ENCODE measurements around the gene AVPR2. TPM values are rescaled to one million over a fixed set of nuclear protein-coding genes. Genes with fewer than 3 reads are reported as not detected.

Gene AVPR2
- total RNA-seq, 1 experiment from 2014 or later: not detected

DNA sequence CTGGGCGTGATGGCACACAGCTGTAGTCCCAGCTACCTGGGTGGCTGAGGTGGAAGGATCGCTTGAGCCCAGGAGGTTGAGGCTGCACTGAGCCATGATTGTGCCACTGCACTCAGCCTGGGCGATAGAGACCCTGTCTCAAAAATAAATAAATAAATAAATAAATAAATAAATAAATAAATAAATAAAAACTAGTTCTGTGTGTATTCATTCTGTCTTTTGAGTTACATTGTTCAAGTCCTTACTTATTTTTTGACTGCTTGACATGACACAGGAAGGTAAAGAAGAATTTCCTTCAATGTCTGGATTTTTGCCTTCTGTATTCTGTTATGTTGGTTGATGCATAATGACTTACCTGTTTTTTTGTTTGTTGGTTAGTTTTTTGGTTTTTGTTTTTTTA, 32.6 kb downstream of the AVPR2 start:
- Histone ChIP-seq H3K27ac (ENCODE audit: low read depth, low read length) (no peak overlapping the region), H3K9me2 (ENCODE audit: insufficient read depth) (no peaks in the 10 kb centered on the region), H4K20me1 (ENCODE audit: insufficient read depth) (no peaks in the 10 kb centered on the region), H3K36me3 (ENCODE audit: control insufficient read depth in 1 of 2, insufficient read depth in 2 of 2, low read length in 2 of 2) (no peaks in the 10 kb centered on the region), H3K9me3 (ENCODE audit: control insufficient read depth in 1 of 2, insufficient read depth in 1 of 2, low read depth in 1 of 2, low read length in 2 of 2) (no peaks in the 10 kb centered on the region), H3K4me3 (replicated peaks in 1 of 2; ENCODE audit: low read depth in 1 of 2, low read length in 2 of 2) (no peak overlapping the region), H3K27me3 (ENCODE audit: insufficient read depth, low read length) (no peaks in the 10 kb centered on the region), H2AFZ (ENCODE audit: low read depth, low read length, poor library complexity, severe bottlenecking) (no peak overlapping the region), H3K4me2 (ENCODE audit: low read length) (no peak overlapping the region), H3K4me1 (ENCODE audit: control insufficient read depth in 1 of 2, insufficient read depth in 2 of 2, low read length in 2 of 2) (peaks cover 3 to 12% of the 10 kb centered on the region in 2 experiments; a peak in 1 of 4 replicates), H3K9ac (ENCODE audit: low read length) (no peak overlapping the region), H3K79me2 (ENCODE audit: insufficient read depth, low read length) (peaks cover 24% of the 10 kb centered on the region)
- RAD21 ChIA-PET (ENCODE audit: low non-redundant PET in 1 of 2, low total read pairs in 2 of 2, uncharacterized antibody in 2 of 2, unreplicated experiment in 2 of 2): no interaction called here
- DNase-seq (ENCODE audit: low read depth, low spot score) (no peak), ATAC-seq (no peak)
- POLR2A ChIA-PET: no interaction called here
- TF ChIP-seq SIN3A (IDR thresholded peaks at IDR 0.05; ENCODE audit: low read depth): no peak
- no peak for TF ChIP-seq FOSL1 (IDR thresholded peaks at IDR 0.05; ENCODE audit: low read depth)
- TF ChIP-seq RAD21 (IDR thresholded peaks at IDR 0.05; ENCODE audit: low read depth): no peak
- no peak for TF ChIP-seq JUND (IDR thresholded peaks at IDR 0.05)
- TF ChIP-seq, protein P1, sequence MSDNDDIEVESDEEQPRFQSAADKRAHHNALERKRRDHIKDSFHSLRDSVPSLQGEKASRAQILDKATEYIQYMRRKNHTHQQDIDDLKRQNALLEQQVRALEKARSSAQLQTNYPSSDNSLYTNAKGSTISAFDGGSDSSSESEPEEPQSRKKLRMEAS (IDR thresholded peaks at IDR 0.05): no peak
- TF ChIP-seq TCF7L2 (IDR thresholded peaks at IDR 0.05; ENCODE audit: borderline replicate concordance, extremely low read depth, insufficient read depth, insufficient read length): no peak
- TF ChIP-seq ZFX (IDR thresholded peaks at IDR 0.05): no peak
- no peak for TF ChIP-seq CBX3 (IDR thresholded peaks at IDR 0.05; ENCODE audit: low read depth)
- no peak for TF ChIP-seq EGR1 (IDR thresholded peaks at IDR 0.05; ENCODE audit: low read depth)
- TF ChIP-seq SP1 (IDR thresholded peaks at IDR 0.05; ENCODE audit: low read depth): no peak
- TF ChIP-seq, protein P2, sequence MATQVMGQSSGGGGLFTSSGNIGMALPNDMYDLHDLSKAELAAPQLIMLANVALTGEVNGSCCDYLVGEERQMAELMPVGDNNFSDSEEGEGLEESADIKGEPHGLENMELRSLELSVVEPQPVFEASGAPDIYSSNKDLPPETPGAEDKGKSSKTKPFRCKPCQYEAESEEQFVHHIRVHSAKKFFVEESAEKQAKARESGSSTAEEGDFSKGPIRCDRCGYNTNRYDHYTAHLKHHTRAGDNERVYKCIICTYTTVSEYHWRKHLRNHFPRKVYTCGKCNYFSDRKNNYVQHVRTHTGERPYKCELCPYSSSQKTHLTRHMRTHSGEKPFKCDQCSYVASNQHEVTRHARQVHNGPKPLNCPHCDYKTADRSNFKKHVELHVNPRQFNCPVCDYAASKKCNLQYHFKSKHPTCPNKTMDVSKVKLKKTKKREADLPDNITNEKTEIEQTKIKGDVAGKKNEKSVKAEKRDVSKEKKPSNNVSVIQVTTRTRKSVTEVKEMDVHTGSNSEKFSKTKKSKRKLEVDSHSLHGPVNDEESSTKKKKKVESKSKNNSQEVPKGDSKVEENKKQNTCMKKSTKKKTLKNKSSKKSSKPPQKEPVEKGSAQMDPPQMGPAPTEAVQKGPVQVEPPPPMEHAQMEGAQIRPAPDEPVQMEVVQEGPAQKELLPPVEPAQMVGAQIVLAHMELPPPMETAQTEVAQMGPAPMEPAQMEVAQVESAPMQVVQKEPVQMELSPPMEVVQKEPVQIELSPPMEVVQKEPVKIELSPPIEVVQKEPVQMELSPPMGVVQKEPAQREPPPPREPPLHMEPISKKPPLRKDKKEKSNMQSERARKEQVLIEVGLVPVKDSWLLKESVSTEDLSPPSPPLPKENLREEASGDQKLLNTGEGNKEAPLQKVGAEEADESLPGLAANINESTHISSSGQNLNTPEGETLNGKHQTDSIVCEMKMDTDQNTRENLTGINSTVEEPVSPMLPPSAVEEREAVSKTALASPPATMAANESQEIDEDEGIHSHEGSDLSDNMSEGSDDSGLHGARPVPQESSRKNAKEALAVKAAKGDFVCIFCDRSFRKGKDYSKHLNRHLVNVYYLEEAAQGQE (IDR thresholded peaks at IDR 0.05; ENCODE audit: low read depth): no peak
- TF ChIP-seq POLR2A (IDR thresholded peaks at IDR 0.05; ENCODE audit: borderline replicate concordance, extremely low read depth, insufficient read depth, insufficient read length): no peak
- no peak for TF ChIP-seq SRF (IDR thresholded peaks at IDR 0.05; ENCODE audit: low read depth)
- TF ChIP-seq, protein P3, sequence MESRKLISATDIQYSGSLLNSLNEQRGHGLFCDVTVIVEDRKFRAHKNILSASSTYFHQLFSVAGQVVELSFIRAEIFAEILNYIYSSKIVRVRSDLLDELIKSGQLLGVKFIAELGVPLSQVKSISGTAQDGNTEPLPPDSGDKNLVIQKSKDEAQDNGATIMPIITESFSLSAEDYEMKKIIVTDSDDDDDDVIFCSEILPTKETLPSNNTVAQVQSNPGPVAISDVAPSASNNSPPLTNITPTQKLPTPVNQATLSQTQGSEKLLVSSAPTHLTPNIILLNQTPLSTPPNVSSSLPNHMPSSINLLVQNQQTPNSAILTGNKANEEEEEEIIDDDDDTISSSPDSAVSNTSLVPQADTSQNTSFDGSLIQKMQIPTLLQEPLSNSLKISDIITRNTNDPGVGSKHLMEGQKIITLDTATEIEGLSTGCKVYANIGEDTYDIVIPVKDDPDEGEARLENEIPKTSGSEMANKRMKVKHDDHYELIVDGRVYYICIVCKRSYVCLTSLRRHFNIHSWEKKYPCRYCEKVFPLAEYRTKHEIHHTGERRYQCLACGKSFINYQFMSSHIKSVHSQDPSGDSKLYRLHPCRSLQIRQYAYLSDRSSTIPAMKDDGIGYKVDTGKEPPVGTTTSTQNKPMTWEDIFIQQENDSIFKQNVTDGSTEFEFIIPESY (IDR thresholded peaks at IDR 0.05; ENCODE audit: extremely low read depth, insufficient replicate concordance, low read length): no peak
- no peak for TF ChIP-seq POLR2AphosphoS5 (IDR thresholded peaks at IDR 0.05; ENCODE audit: low read depth, low read length)
- TF ChIP-seq CEBPB (IDR thresholded peaks at IDR 0.05; ENCODE audit: low read depth): no peak
- TF ChIP-seq EZH2phosphoT487 (IDR thresholded peaks at IDR 0.05; ENCODE audit: borderline replicate concordance): no peak
- intact Hi-C loops (cut with micrococcal nuclease): no loop called here
- no TSS peak for BruUV-seq (replicated peaks)
- CTCF ChIA-PET: interaction anchor here (1.7 kb wide), 1 partner anchor 10 kb away, joined by 6 read pairs; no protein-coding TSS in a partner anchor

Data from HCT116 (cell line).